Adrenal gland (tissue), 5 donors: Measurements from ENCODE around the gene IL1RAPL1.

Experiments used
- CTCF ChIP-seq, 6 experiments: fragments of 450-650 bp in 4 of 6; fragments of 200-600 bp in 2 of 6; sonication (generic) in 1 of 6; IDR thresholded peaks; 1 replicate in 5 of 6; 2 replicates in 1 of 6; pipeline versions ENCODE4 v1.5.1 to v1.8.0; 2016 to 2021; ENCODE audit warnings: antibody characterized with exemption in 6 of 6, mild to moderate bottlenecking in 2 of 6, moderate library complexity in 1 of 6
- POLR2A ChIP-seq, 2 donors: fragments of 450-650 bp; IDR thresholded peaks; one replicate each; pipeline ENCODE4 v1.6.1; 2017; ENCODE audit warnings: antibody characterized with exemption in 2 of 2, mild to moderate bottlenecking in 2 of 2, moderate library complexity in 1 of 2
- donor health status: DM: no; HTN: no; CAD: no.

DNA sequence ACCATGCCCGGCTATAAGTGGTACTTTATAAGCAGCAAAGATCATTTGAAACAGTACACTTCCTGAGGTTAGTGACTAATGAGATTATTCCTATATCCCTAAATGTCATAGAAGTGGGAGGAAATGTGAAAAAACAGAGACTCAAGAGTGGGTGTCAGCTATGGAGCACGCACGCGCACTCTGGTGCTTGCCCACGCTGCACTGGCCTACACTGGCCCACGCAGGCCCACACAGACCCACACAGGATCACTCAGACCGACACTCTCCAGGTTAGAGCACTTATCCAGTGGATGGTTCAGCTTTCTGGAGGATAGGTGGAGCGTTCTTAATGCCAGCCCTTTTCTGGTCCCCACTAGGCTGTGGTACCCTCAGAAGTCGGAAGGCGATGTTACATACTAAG lies 78.5 kb downstream of the IL1RAPL1 start:
- no peak for TF ChIP-seq CTCF (IDR thresholded peaks at IDR 0.05)
- no peak for TF ChIP-seq POLR2A (IDR thresholded peaks at IDR 0.05)
